Vagina (tissue), 2 donors: ENCODE results near the gene GABBR2.

ENCODE experiments used
- POLR2A ChIP-seq, 2 donors: fragments of 450-650 bp; IDR thresholded peaks; one replicate each; pipeline ENCODE4 v1.6.1; 2017; ENCODE audit warnings: antibody characterized with exemption in 2 of 2, mild to moderate bottlenecking in 2 of 2, moderate library complexity in 2 of 2
- POLR2AphosphoS5 ChIP-seq, 2 donors: sonication (generic); formaldehyde crosslinking; IDR thresholded peaks; one replicate each; pipeline ENCODE4 v1.9.0; 2017; ENCODE audit warnings: antibody characterized with exemption in 2 of 2, mild to moderate bottlenecking in 2 of 2, low read depth in 1 of 2; ENCODE audit not compliant: insufficient read depth in 1 of 2
- TF ChIP-seq, protein P1 (sequence below), 3 experiments: fragments of 450-650 bp in 2 of 3; fragments of 200-600 bp in 1 of 3; sonication (generic) in 1 of 3; IDR thresholded peaks; one replicate each; pipeline ENCODE4 v1.5.1; 2017 to 2019; ENCODE audit warnings: antibody characterized with exemption in 3 of 3, mild to moderate bottlenecking in 2 of 3, moderate library complexity in 2 of 3

DNA sequence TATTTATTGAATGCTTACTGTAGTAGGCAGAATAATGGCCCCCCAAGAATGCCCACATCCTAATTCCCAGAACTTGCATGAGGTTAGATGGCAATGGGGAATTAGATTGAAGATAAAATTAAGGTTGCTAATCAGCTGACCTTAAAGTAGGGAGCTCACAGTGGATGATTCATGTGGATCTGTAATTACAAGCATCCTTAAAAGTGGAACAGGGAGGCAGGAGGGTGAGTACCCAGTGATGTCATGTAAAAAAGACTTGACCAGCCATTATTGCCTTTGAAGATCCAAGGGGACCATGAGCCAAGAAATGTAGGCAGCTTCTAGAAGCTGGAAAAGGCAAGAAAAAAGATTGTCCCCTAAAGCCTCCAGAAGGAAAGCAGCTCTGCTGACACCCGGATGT lies 71.4 kb downstream of the GABBR2 start:
- TF ChIP-seq, protein P1, sequence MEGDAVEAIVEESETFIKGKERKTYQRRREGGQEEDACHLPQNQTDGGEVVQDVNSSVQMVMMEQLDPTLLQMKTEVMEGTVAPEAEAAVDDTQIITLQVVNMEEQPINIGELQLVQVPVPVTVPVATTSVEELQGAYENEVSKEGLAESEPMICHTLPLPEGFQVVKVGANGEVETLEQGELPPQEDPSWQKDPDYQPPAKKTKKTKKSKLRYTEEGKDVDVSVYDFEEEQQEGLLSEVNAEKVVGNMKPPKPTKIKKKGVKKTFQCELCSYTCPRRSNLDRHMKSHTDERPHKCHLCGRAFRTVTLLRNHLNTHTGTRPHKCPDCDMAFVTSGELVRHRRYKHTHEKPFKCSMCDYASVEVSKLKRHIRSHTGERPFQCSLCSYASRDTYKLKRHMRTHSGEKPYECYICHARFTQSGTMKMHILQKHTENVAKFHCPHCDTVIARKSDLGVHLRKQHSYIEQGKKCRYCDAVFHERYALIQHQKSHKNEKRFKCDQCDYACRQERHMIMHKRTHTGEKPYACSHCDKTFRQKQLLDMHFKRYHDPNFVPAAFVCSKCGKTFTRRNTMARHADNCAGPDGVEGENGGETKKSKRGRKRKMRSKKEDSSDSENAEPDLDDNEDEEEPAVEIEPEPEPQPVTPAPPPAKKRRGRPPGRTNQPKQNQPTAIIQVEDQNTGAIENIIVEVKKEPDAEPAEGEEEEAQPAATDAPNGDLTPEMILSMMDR (IDR thresholded peaks at IDR 0.05), result no peak
- no peak for TF ChIP-seq POLR2A (IDR thresholded peaks at IDR 0.05)
- TF ChIP-seq POLR2AphosphoS5 (IDR thresholded peaks at IDR 0.05; ENCODE audit: insufficient read depth in 1 of 2, low read depth in 1 of 2), result no peak
